Measurements from ENCODE around the gene NT5DC2. TPM values are rescaled to one million over a fixed set of nuclear protein-coding genes. Genes with fewer than 3 reads are reported as not detected.
A peak's percentile ranks its signal among the peaks of the same experiment; 100 is the strongest.

NT5DC2 gene
- total RNA-seq, 1 experiment from 2014 or later: 377 TPM

DNA sequence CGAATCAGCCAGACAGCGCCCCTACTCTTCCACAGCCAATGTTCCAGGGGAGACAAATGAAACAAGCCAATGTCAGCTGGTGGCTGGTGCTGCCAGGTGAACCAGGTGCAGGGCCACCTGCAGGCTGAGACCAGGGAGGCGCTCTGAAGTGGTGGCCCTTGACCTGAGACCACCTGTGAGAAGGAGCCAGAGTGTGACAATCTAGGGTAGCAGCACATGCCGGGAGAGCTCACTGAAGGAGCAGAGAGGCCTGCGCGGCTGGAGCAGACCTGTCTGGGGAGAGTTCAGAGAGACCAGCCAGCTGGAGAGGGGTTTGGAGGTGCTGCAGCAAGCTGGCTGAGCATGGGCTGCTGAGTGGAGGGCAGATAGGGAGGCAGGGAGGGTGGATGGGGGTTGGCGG lies 39.2 kb downstream of the NT5DC2 start (continued):
- TF ChIP-seq, protein P1, sequence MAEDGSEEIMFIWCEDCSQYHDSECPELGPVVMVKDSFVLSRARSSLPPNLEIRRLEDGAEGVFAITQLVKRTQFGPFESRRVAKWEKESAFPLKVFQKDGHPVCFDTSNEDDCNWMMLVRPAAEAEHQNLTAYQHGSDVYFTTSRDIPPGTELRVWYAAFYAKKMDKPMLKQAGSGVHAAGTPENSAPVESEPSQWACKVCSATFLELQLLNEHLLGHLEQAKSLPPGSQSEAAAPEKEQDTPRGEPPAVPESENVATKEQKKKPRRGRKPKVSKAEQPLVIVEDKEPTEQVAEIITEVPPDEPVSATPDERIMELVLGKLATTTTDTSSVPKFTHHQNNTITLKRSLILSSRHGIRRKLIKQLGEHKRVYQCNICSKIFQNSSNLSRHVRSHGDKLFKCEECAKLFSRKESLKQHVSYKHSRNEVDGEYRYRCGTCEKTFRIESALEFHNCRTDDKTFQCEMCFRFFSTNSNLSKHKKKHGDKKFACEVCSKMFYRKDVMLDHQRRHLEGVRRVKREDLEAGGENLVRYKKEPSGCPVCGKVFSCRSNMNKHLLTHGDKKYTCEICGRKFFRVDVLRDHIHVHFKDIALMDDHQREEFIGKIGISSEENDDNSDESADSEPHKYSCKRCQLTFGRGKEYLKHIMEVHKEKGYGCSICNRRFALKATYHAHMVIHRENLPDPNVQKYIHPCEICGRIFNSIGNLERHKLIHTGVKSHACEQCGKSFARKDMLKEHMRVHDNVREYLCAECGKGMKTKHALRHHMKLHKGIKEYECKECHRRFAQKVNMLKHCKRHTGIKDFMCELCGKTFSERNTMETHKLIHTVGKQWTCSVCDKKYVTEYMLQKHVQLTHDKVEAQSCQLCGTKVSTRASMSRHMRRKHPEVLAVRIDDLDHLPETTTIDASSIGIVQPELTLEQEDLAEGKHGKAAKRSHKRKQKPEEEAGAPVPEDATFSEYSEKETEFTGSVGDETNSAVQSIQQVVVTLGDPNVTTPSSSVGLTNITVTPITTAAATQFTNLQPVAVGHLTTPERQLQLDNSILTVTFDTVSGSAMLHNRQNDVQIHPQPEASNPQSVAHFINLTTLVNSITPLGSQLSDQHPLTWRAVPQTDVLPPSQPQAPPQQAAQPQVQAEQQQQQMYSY (CRISPR knock-in tag; IDR thresholded peaks at IDR 0.05): no peak
- TF ChIP-seq MXD4 (CRISPR knock-in tag; IDR thresholded peaks at IDR 0.05; ENCODE audit: borderline replicate concordance) (no peak), KAT7 (CRISPR knock-in tag; IDR thresholded peaks at IDR 0.05; ENCODE audit: borderline replicate concordance) (no peak)
- TF ChIP-seq, protein P2, sequence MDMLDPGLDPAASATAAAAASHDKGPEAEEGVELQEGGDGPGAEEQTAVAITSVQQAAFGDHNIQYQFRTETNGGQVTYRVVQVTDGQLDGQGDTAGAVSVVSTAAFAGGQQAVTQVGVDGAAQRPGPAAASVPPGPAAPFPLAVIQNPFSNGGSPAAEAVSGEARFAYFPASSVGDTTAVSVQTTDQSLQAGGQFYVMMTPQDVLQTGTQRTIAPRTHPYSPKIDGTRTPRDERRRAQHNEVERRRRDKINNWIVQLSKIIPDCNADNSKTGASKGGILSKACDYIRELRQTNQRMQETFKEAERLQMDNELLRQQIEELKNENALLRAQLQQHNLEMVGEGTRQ (CRISPR knock-in tag; IDR thresholded peaks at IDR 0.05): no peak
- TF ChIP-seq, protein P3, sequence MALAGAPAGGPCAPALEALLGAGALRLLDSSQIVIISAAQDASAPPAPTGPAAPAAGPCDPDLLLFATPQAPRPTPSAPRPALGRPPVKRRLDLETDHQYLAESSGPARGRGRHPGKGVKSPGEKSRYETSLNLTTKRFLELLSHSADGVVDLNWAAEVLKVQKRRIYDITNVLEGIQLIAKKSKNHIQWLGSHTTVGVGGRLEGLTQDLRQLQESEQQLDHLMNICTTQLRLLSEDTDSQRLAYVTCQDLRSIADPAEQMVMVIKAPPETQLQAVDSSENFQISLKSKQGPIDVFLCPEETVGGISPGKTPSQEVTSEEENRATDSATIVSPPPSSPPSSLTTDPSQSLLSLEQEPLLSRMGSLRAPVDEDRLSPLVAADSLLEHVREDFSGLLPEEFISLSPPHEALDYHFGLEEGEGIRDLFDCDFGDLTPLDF (CRISPR knock-in tag; IDR thresholded peaks at IDR 0.05): no peak
- TF ChIP-seq, protein P4, sequence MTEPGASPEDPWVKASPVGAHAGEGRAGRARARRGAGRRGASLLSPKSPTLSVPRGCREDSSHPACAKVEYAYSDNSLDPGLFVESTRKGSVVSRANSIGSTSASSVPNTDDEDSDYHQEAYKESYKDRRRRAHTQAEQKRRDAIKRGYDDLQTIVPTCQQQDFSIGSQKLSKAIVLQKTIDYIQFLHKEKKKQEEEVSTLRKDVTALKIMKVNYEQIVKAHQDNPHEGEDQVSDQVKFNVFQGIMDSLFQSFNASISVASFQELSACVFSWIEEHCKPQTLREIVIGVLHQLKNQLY (CRISPR knock-in tag; IDR thresholded peaks at IDR 0.05): no peak

DNA sequence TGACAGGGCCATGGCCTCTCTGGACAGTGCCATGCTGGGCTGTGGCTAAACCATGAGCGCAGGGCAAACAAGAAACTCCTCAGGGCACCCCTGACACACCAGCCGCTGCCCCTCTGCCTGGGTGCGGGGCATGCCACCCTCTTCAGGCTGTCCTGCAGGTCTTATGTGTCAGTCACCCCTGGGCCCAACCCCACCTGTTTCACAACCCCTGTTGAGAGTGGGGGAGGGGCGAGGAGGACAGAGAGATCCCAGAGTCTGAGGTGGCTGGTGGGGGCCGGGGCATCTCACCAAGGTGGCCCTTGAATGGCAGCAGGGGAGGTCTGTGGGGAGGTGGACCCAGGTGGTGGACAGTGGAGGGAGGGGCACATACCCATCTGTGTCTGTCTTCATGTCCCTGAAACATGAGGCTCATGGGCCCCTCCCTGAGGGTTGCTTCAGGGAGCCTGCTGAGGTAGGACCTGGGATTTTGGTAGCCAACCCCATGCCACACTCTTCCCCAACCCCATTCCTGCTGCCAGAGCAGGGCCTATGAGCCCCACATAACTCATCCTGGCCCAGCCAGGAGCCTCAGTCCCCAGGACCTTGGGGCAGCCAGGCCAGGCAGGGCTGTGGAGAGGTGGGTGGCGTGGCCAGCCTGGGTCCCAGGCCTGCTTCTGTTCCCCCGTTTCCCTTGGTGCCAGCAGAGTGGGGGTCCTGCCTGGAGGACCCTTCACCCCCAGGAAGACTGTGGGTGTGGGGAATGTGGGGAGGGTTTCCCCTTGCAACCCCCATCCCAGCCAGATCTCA lies 40.2 kb downstream of the NT5DC2 start:
- no peaks in the 10 kb centered on the region for H3K4me1 Mint-ChIP-seq
- peaks cover 12% of the 10 kb centered on the region; the same call in 1 of the 2 replicates for H3K36me3 Mint-ChIP-seq
- ATAC-seq: 0 out of 2 replicates have a peak, but pooled peaks have one; percentile 7
- no peak overlapping the region for H3K4me3 Mint-ChIP-seq
- H3K27ac Mint-ChIP-seq: no peak overlapping the region
- DNase-seq (ENCODE audit: low spot score): no peak
- ChIA-PET POLR2A (no interaction called here), CTCF (interaction anchor here (1.8 kb wide), 2 partner anchors 12 to 273 kb away, joined by 6 to 7 read pairs; no protein-coding TSS in a partner anchor)
- H3K27me3 Mint-ChIP-seq (ENCODE audit: low read depth): no peaks in the 10 kb centered on the region
- no peaks in the 10 kb centered on the region for H3K9me3 Mint-ChIP-seq
- TF ChIP-seq CREM (CRISPR knock-in tag; IDR thresholded peaks at IDR 0.05): no peak
- TF ChIP-seq JAZF1 (CRISPR knock-in tag; IDR thresholded peaks at IDR 0.05): no peak
- TF ChIP-seq, protein P5, sequence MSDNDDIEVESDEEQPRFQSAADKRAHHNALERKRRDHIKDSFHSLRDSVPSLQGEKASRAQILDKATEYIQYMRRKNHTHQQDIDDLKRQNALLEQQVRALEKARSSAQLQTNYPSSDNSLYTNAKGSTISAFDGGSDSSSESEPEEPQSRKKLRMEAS (CRISPR knock-in tag; IDR thresholded peaks at IDR 0.05): no peak
- TF ChIP-seq GTF2I (CRISPR knock-in tag; conservative IDR thresholded peaks at IDR 0.05): no peak
- no peak for TF ChIP-seq ZNF671 (CRISPR knock-in tag; IDR thresholded peaks at IDR 0.05)
- TF ChIP-seq, protein P6, sequence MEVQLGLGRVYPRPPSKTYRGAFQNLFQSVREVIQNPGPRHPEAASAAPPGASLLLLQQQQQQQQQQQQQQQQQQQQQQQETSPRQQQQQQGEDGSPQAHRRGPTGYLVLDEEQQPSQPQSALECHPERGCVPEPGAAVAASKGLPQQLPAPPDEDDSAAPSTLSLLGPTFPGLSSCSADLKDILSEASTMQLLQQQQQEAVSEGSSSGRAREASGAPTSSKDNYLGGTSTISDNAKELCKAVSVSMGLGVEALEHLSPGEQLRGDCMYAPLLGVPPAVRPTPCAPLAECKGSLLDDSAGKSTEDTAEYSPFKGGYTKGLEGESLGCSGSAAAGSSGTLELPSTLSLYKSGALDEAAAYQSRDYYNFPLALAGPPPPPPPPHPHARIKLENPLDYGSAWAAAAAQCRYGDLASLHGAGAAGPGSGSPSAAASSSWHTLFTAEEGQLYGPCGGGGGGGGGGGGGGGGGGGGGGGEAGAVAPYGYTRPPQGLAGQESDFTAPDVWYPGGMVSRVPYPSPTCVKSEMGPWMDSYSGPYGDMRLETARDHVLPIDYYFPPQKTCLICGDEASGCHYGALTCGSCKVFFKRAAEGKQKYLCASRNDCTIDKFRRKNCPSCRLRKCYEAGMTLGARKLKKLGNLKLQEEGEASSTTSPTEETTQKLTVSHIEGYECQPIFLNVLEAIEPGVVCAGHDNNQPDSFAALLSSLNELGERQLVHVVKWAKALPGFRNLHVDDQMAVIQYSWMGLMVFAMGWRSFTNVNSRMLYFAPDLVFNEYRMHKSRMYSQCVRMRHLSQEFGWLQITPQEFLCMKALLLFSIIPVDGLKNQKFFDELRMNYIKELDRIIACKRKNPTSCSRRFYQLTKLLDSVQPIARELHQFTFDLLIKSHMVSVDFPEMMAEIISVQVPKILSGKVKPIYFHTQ (CRISPR knock-in tag; IDR thresholded peaks at IDR 0.05): no peak
- TF ChIP-seq ATF1 (CRISPR knock-in tag; IDR thresholded peaks at IDR 0.05): no peak
- TF ChIP-seq, protein P7, sequence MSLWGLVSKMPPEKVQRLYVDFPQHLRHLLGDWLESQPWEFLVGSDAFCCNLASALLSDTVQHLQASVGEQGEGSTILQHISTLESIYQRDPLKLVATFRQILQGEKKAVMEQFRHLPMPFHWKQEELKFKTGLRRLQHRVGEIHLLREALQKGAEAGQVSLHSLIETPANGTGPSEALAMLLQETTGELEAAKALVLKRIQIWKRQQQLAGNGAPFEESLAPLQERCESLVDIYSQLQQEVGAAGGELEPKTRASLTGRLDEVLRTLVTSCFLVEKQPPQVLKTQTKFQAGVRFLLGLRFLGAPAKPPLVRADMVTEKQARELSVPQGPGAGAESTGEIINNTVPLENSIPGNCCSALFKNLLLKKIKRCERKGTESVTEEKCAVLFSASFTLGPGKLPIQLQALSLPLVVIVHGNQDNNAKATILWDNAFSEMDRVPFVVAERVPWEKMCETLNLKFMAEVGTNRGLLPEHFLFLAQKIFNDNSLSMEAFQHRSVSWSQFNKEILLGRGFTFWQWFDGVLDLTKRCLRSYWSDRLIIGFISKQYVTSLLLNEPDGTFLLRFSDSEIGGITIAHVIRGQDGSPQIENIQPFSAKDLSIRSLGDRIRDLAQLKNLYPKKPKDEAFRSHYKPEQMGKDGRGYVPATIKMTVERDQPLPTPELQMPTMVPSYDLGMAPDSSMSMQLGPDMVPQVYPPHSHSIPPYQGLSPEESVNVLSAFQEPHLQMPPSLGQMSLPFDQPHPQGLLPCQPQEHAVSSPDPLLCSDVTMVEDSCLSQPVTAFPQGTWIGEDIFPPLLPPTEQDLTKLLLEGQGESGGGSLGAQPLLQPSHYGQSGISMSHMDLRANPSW (CRISPR knock-in tag; conservative IDR thresholded peaks at IDR 0.05; ENCODE audit: low read depth): no peak
- TF ChIP-seq, protein P8, sequence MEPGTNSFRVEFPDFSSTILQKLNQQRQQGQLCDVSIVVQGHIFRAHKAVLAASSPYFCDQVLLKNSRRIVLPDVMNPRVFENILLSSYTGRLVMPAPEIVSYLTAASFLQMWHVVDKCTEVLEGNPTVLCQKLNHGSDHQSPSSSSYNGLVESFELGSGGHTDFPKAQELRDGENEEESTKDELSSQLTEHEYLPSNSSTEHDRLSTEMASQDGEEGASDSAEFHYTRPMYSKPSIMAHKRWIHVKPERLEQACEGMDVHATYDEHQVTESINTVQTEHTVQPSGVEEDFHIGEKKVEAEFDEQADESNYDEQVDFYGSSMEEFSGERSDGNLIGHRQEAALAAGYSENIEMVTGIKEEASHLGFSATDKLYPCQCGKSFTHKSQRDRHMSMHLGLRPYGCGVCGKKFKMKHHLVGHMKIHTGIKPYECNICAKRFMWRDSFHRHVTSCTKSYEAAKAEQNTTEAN (CRISPR knock-in tag; IDR thresholded peaks at IDR 0.05): no peak
- TF ChIP-seq, protein P9, sequence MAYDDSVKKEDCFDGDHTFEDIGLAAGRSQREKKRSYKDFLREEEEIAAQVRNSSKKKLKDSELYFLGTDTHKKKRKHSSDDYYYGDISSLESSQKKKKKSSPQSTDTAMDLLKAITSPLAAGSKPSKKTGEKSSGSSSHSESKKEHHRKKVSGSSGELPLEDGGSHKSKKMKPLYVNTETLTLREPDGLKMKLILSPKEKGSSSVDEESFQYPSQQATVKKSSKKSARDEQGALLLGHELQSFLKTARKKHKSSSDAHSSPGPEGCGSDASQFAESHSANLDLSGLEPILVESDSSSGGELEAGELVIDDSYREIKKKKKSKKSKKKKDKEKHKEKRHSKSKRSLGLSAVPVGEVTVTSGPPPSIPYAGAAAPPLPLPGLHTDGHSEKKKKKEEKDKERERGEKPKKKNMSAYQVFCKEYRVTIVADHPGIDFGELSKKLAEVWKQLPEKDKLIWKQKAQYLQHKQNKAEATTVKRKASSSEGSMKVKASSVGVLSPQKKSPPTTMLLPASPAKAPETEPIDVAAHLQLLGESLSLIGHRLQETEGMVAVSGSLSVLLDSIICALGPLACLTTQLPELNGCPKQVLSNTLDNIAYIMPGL (CRISPR knock-in tag; IDR thresholded peaks at IDR 0.05): no peak
- TF ChIP-seq, protein P10, sequence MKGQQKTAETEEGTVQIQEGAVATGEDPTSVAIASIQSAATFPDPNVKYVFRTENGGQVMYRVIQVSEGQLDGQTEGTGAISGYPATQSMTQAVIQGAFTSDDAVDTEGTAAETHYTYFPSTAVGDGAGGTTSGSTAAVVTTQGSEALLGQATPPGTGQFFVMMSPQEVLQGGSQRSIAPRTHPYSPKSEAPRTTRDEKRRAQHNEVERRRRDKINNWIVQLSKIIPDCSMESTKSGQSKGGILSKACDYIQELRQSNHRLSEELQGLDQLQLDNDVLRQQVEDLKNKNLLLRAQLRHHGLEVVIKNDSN (CRISPR knock-in tag; IDR thresholded peaks at IDR 0.05): no peak
- TF ChIP-seq ZNF121 (CRISPR knock-in tag; IDR thresholded peaks at IDR 0.05): no peak

Data from WTC11 (cell line).